Activated CD8-positive, alpha-beta memory T cell treated with anti-CD3 and anti-CD28 coated beads for 4 hours (primary cell): Measurements from ENCODE around the gene KLF6.

ENCODE experiments used
- DNase-seq, 2 donors: peaks; one replicate each; pipeline ENCODE4 v3.0.0-alpha.2; 2020; ENCODE audit warnings: low read depth in 2 of 2

Gene KLF6

DNA sequence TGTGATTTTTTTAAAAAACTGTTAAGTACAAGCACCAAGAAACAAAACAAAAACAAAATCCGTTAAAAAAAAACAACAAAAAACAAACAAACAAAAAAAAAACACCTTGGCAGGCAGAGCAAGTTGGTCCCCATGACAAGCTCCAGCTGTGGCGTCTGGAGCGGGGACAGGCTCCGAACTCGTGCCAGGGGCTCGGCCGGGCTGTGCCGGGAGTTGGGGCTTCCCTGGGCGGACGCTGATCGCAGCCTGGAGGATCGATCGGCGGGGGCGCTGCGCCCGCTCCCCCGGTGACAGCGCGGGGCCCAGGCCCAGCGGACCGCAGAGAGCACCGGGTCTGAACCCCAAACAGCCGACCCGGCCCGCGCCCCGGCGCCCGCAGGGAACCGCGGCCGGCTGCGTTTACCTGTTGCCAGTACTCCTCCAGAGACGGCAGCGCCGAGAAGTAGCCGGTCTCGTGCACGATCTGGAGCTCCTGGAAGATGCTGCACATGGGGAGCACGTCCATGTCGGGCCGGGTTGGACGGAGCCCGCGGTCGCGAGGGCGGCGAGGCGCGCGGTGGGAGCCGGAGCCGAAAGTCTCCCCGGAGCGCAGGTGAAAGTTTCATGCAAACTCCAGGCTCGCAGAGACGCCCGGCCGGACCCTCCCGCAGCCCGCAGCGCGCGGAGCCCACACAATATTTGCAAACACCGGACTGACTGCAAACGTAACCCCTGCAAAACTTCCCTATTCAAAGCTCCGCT lies at the start of gene KLF6:
Gene KLF6, minus strand, starts transcription at position 700 of the 741 bp plus-strand sequence. Its CDS starts 195 bp downstream, at position 505.
- no peak for DNase-seq

DNA sequence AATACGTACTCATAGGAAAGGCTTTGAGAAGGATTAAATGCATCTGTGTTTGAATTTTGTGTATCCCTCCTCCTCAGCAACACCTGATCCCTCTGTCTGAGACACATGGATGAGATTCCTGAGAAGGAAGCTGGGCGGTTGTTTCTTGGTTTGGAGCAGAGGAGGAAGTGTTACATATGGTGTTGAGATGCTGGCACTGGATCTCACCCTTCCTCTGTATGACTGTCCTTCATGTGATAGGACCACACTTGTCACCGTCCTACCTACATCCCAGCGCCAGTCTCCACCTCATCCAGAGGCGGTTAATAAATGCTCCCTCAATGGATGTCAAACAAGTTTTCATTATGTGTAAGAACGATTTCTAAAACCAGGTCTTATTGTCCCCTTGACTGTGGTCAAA lies 49.4 kb upstream of the KLF6 start:
- no peak for DNase-seq

DNA sequence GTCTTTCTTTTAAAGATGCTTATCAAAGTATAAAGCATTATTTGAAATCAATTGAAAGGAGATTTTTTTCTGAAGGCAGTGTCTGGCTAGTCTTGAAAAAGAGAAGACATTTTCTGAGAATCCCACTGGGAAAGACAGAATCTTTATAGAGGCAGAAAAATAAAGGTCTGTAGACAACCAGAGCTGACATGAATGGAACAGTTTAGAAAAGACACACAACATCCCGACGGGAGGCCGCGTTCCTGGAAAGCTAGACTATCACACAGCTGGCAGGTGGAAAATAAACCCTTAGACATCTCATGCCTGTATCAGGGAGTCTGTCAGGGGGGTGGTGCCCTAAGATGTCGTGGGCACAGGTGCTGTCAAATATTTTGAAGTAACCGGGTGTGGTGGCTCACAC lies 48.0 kb upstream of the KLF6 start:
- DNase-seq: no peak

DNA sequence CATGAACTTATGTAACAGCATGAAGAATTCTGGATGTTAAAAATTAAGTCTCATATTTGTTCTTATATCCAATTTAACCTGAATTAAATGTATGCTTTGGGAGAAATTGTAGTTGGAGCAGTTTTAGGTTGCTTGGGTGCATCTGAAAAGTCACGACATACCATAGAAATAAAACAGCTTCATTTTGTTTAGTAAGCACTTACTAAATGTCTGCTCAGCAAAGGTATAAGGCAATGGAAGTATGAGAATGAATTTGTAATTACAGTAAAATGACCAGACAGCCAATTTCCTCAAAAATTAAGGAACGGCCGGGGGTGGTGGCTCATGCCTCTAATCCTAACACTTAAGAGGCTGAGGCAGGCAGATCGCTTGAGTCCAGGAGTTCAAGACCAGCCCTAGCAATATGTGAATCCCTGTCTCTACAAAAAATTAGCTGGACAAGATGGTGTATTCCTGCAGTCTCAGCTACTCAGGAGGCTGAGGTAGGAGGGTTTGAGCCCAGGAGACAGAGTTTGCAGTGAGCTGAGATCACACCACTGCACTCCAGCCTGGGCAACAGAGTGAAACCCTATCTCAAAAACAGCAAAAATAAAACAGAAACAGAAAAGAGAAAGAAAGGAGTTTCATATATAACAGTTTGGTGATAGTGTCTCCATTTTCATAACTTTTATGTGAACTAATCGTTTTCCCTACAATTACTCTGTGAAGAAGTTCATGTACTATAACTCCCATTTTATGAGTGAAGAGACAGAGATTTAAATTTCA lies 47.2 kb upstream of the KLF6 start:
- no peak for DNase-seq

DNA sequence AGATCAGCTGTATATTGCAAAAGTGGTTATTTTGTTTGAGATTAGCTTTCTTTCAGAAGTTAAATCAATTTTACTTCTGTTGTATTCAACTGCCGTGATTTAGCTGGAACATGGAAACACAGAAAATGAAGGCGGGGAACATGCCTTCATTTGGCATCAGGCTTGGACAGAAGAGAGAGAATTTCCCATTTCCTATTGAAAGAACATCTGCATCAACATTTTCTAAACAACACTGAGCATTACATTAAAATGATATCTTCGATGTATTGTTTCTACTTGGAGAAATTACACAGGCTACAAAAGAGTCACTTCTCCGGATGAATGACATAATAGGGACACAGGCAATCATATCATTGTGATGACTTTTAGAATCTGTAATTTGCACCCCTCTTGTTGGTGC lies 46.6 kb upstream of the KLF6 start:
- no peak for DNase-seq

DNA sequence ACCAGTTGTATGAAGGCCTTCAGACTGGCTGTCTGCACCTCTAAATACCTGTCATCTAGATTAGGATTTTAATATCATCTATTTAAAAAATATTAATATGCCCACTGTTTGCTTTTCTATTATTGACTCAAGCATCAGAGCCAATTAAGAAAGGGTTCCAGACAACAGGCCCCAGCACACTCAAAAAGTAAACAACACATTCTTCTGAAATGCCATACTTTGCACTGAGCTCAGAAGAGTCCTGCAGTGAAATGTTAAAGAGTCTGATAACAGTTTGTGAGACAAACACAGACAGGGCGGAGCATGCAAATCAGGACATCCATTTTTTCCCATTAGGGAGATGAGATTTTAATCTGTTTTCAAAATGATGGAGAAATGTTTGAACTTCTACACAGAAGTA lies 45.9 kb upstream of the KLF6 start:
- no peak for DNase-seq

DNA sequence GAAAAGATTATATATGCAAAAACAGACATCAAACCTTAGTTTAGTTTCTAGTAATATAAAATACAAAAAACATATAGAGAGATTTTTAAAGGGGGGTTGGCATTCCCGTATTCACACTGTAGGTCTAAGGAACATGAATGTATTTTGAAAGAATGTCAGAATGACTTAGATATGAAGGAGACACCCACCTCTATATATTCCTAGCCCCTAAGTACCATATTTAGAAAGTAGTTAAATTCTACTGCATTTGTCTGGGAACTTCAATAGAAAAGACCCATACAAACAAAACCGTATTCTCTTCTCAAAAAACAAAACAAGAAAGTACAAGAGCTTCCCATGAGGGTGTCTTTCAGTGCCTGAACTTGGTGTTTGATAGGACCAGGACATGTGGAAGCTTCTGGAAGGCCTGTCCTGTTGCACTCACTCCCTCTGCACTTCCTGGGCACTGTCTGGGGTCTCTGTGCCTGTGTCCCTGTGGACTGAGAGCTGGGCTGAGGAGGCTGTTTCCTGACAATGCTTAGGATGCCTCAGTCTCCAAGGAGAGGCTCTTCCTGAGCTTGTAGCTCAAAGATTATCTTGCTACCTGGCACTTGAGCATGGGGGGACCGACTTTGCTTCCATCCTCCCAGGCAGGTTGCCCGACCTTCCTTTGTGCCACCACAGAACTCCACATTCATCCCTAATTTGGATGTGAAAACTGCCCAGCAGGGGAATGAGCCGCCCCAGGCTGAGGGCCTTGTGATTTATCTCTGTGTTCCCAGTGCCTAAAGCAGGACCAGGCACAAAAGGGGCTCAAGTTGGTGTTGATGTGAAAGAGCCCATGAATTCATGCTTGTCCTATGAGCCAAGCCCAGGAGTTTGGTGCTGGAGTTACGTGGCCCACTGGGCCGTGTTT lies 44.4 kb upstream of the KLF6 start:
- DNase-seq: no peak

DNA sequence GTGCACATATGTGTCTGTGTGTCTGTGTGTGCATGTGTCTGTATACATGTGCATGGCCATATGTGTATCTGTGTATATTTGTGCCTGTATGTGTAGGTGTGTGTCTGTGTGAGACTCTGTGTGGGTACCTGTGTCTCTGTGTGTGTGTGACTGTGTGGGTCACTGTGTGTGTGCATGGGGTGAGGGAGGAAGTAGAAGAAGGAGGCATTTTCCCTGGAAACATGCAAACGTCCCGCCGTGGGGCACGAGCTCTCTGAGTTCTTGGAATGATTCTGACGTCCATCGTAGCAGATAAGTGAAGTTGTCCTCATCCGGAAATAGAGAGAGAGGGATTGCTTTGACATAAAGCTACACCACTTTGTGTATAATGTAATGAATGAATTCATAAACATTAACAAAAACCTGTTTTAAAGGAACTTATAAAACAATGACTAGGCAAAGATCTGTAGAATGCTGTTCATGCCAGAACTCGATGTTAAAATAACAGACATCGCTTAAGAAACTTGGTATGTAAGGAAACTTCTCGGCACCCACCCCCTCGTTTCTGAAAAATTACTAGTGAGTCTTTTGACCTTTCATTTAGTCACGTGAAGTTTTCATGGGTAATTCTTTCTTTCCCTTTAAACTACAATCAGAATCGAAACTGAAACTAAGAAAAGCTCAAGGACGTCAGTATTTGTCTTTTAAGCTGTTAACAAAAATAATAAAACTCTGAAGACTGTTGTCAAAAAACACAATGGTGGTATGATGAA lies 43.6 kb upstream of the KLF6 start:
- peak in 1 of 2 donors; percentile 43 for DNase-seq

DNA sequence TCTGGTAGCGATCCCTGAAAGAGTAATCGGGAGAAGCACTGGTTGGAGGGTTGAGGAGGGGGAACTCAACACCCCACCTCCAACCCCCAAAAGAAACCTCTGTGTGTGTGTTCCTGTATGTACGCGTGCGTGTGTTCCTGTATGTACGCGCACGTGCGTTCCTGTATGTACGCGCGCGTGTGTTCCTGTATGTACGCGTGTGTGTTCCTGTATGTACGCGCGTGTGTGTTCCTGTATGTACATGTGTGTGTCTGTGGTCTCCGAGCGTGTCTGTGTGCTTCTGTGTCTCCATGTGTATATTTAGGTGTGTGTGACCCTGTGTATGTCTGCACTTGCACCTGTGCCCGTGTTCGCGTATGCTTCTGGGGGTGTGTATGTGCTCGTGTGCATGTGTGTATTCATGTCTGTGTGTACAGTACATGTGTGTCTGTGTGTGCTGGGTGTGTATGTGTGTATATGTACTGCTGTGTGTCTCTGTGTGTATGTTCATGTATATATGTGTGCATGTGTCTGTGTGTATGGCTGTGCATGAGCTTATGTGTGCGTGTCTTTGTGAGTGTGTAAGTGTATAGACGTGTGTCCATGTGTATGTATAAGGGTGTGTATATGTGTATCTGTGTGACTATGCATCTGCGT lies 42.9 kb upstream of the KLF6 start:
- no peak for DNase-seq

DNA sequence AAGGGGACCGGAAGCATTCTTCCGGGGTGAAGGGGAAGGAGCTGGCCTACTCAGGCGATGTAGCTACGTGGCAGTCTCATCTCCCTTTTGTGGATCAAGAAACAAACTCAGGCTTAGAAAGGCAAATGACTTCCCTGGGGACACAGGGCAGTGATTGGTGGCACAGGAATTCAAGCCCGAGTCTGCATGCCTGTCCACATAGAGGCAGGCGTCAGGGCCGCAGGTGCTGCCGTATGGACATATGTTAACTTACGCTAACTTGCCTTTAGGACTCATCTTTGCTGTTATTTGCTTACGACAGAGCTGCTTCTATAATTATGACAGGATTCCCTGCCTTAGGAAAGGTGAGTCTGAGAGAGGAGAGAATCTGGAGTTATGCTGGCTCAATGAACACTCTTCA lies 42.3 kb upstream of the KLF6 start:
- DNase-seq: no peak

DNA sequence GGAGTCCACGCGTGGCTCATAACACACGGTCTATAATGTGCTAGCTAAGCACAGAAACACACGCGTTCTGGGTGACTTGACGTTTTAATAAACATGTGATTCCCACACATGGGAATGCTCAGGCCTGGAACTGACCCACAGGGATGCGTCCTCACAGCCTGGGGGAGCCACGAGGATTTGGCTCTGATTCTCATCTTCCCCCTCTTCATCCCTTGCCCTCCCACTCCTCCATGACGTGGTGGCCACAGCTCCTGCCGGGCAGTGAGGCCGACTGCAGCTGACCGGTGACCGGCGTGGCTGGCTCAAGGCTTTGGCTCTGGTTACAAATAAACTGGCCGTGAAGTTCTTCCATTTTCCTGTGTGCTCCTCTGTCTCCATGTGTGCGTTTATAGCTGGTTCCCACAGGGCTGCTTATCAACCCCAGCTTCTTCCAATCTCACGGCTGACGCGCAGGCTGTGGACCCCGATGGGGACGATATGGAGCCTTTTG lies 40.9 kb upstream of the KLF6 start:
- no peak for DNase-seq

DNA sequence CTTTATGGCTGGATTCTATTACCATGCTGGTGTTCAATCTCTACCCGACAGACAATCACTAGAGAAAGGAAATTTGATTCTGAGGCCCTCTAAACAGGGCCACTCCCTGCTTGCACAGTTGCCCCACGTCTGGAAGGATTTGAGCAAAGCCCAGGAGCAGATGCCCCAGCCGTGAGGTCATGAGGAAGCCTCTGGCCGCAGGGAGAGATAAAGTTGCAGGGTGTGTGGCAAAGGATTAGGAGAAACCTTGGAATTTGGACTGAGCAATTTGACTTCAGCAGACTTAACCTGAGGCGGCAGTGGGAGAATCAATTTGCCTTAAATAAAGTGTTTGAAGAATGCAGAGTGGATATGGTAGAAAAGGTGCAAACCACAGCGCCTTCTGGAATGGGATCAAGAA lies 40.2 kb upstream of the KLF6 start:
- DNase-seq: no peak

DNA sequence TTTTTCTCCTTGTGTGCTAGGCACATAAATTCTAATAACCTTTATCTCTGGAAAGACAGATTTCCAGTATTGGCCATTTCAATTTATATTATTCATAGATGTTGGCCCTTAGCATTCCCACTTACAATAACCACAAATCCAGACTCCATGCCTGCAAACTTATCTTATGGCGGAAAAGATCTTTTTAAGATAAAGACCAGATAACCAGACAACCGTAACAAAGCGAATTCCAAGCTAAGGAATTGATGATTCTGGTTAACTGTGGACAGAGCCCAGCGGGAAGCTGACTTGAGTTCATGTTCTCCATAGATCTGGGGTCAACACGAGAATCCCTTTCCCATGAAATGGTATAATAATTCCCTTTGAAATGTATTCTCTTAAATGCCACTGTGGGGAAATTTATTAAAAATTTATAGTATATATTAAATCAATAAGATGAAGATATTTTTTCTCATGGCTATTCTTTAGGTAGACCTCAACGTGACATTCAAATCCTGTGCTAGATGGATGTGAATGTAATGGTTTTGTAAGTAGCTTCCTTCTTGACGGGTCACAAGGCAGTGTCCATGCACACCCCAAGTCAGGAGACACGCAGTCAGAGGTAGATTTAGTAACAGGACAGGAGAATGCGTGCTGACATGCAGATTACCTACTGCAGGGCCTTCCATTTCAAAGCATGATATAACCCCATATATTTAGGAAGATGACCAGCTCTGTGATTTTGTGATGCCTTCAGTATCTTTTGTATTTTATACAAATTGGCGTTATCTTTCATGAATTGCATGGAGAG lies 37.7 kb upstream of the KLF6 start:
- no peak for DNase-seq

DNA sequence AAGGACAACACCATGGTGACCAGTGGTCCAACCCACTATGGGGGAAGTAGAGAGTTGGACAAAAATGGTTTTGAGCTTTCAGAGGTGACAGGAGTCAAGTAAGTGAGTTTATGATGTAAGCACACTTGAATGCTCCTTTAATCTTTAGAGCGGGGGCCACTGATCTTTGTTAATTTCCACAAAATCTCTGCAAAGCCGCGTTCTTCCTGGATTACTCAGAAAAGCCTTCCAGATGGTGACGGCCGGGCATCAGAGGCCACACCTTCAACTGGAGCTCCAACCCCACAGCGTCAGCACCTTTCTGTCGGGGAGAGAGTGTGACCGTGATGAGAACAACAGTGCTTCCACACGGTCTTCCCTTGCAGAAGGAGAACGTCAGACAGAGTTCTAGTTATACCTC lies 35.2 kb upstream of the KLF6 start:
- no peak for DNase-seq

DNA sequence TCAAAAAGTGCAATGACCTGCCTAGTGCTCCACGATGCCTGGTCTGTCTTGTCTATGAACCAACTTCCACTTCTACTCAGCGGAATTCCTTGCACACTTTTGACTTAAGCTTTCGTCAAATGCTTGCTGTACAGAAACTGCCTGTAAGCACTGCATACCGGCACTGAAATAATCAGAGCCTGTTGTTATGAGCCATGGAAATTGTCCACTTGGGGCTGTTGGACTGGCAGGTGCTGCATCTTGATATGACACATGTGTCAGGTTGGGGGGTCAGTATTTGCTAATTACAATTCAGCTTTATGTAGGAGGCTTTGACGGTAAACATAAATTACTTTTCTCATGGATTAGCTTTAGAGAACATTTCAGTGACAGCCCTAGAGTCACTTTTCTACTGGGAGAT lies 32.0 kb upstream of the KLF6 start:
- no peak for DNase-seq

DNA sequence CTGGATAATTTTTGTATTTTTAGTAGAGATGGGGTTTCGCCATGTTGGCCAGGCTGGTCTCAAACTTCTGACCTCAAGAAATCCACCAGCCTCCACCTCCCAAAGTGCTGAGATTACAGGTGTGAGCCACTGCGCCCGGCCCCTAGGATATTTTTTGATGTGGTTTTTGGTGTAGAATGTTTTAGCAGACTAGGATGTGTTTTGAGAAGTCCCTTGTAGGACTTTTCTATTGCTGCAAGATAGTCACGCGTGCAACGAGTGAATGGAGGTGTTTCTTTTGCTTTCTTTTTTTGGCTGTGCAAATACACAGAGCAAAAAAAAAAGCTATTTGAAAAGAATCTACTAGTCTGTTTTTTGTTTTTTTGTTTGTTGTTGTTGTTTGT lies 29.8 kb upstream of the KLF6 start:
- DNase-seq: no peak

DNA sequence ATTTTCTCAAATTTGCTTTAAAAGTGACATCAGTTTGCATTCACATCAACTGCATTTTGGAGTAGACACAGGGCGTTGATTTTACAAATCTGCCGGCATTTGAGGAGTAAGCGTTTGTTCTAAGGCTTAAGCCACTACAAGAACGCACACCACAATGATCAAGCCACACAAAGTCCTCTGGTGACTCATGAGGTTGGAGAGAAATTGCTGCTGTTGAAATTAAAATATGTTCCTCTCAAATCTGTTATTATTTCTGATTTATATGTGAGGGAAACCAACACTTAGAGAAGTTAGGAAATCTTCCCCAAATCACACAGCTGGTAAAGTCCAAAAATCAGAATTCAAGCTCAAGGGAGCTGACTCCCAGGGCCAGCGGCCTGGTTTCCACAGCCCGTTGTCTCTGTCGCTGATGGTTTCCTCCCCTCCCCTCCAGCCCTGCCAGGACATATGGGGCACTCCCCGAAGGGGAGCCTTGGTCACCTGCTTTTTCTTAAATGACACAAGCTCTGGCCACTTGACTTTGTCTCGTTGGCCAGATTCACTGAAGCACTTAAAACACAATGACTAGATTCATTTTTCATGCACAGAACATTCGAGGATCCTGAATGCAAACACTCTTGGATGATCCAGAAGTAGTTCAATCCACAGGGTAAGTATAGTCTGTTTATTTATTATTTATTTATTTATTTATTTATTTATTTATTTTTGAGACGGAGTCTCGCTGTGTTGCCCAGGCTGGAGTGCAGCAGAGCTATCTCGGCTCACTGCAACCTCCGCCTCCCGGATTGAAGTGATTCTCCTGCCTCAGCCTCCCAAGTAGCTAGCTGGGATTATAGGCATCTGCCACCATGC lies 29.2 kb upstream of the KLF6 start:
- DNase-seq: no peak

DNA sequence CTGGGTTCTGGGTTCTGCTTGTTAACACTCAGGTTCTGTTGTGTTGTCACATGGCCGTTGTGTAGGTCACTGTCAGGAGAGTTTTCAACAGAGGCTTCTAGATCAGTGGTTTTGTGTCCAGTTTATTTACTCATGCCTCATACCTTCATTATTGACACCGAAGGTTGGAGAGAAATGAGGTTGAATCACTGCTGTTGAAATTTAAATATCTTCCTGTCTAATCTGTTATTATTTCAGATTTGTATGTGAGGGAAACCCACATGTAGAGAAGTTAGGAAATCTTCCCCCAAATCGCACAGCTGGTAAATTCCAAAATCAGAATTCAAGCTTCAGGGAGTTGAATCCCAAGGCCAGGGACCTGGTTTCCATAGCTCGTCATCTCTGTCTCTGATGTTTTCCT lies 28.3 kb upstream of the KLF6 start:
- no peak for DNase-seq

DNA sequence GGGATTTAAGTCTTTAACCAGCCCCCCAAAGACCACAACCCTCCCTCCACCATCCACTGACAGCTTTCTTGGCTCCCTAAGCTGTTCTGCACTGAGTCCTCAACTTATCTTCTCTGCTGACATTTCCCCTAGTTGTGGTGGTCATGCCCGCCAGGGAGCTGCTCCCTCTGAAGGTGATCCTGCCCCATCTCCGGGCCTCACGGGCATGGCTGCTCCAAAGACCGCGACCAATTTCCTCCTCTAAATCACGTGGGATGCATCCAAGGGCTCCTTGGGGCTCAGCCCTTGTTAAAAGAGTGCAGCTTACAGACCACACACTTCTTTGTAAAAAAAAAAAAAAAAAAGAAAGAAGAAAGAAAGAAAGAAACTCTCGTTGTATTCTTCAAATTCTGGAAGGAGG lies 27.1 kb upstream of the KLF6 start:
- DNase-seq: no peak
